ENCODE data around the gene CDC42BPG.

Gene CDC42BPG

DNA sequence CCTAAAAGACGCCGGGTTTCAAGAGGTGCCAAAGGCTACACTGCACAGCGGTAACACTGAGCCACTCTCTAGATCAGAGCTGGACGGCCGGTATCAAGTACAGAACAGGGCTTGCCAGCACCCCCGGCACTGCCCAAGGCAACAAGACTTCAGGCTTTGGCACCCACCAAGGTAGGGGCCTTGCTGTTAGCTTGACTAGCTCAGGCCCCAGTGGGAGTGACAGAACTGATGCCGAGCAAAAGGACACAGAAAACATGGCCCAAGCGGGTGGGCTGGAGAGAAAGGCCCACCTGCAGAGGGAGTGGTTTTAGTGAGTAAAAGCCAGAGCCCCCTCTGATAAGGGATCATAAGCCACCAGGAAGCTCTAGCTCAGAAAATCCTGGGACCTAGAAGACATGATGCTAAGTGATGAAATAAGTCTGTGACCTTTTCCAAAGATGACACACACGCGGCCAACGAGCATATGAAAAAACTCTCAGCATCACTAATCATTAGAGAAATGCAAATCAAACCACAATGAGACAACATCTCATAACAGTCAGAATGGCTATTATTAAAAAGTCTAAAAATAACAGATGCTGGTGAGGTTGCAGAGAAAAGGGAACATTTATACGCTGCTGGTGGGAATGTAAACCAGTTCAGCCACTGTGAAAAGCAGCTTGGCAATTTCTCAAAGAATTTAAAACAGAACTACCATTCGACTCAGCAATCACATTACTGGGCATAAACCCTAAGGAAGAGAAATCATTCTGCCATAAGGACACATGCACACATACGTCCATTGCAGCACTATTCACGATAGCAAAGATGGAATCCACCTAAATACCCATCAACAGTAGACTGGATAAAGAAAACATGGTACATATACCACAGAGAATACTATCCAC lies 21.1 kb upstream of the CDC42BPG start:
- Histone ChIP-seq H3K9me3 (ENCODE audit: low read length) (no peaks in the 10 kb centered on the region), H2AFZ (ENCODE audit: low read depth, low read length) (no peak overlapping the region), H3K4me3 (ENCODE audit: low read length) (no peak overlapping the region), H3K36me3 (ENCODE audit: insufficient read depth, low read length) (no peaks in the 10 kb centered on the region), H3K27me3 (ENCODE audit: insufficient read depth, low read length) (no peaks in the 10 kb centered on the region), H3K4me1 (ENCODE audit: insufficient read depth, low read length) (peaks cover 51% of the 10 kb centered on the region)

- Histone ChIP-seq H3K27me3 (ENCODE audit: insufficient read depth, low read length) (no peaks in the 10 kb centered on the region), H3K9me3 (ENCODE audit: low read length) (no peaks in the 10 kb centered on the region), H3K36me3 (ENCODE audit: insufficient read depth, low read length) (peaks cover 5% of the 10 kb centered on the region), H2AFZ (ENCODE audit: low read depth, low read length) (no peak overlapping the region), H3K4me3 (ENCODE audit: low read length) (no peak overlapping the region), H3K4me1 (ENCODE audit: insufficient read depth, low read length) (peaks cover 42% of the 10 kb centered on the region)
These were observed 20.2 kb upstream of the CDC42BPG start for GRCh38 chr11:64864473-64865285.

DNA sequence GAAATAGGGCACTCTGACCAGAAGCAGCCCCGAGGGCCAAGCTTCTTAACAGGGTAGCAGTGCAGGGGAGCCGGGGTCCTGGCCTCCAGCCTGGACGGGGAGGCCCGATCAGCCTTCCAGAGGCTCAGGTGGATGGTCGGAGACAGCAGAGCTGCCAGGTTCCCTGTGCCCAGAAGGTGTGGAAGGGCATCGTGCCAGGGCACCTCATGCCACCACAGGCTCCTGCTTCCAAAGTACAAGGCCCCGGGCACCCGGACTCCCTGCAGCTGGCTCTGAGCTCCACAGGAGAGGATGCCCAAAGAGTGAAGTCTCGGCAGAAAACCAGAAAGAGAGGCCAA lies 19.7 kb upstream of the CDC42BPG start:
- no peak overlapping the region for H2AFZ ChIP-seq (ENCODE audit: low read depth, low read length)
- H3K4me3 ChIP-seq (ENCODE audit: low read length) = no peak overlapping the region
- H3K36me3 ChIP-seq (ENCODE audit: insufficient read depth, low read length) = peaks cover 9% of the 10 kb centered on the region
- H3K4me1 ChIP-seq (ENCODE audit: insufficient read depth, low read length) = peaks cover 37% of the 10 kb centered on the region
- no peaks in the 10 kb centered on the region for H3K27me3 ChIP-seq (ENCODE audit: insufficient read depth, low read length)
- no peaks in the 10 kb centered on the region for H3K9me3 ChIP-seq (ENCODE audit: low read length)

- Histone ChIP-seq H3K9me3 (ENCODE audit: low read length) (no peaks in the 10 kb centered on the region), H2AFZ (ENCODE audit: low read depth, low read length) (no peak overlapping the region), H3K36me3 (ENCODE audit: insufficient read depth, low read length) (peaks cover 12% of the 10 kb centered on the region), H3K4me1 (ENCODE audit: insufficient read depth, low read length) (peaks cover 34% of the 10 kb centered on the region), H3K4me3 (ENCODE audit: low read length) (no peak overlapping the region), H3K27me3 (ENCODE audit: insufficient read depth, low read length) (no peaks in the 10 kb centered on the region)
These were observed 19.1 kb upstream of the CDC42BPG start for GRCh38 chr11:64863391-64864060.

GRCh38 chr11:64862987-64863390 lies 18.5 kb upstream of the CDC42BPG start:
- H3K27me3 ChIP-seq (ENCODE audit: insufficient read depth, low read length) = no peaks in the 10 kb centered on the region
- peaks cover 34% of the 10 kb centered on the region for H3K4me1 ChIP-seq (ENCODE audit: insufficient read depth, low read length)
- peaks cover 15% of the 10 kb centered on the region for H3K36me3 ChIP-seq (ENCODE audit: insufficient read depth, low read length)
- H3K9me3 ChIP-seq (ENCODE audit: low read length) = no peaks in the 10 kb centered on the region
- H2AFZ ChIP-seq (ENCODE audit: low read depth, low read length) = no peak overlapping the region
- H3K4me3 ChIP-seq (ENCODE audit: low read length) = no peak overlapping the region

DNA sequence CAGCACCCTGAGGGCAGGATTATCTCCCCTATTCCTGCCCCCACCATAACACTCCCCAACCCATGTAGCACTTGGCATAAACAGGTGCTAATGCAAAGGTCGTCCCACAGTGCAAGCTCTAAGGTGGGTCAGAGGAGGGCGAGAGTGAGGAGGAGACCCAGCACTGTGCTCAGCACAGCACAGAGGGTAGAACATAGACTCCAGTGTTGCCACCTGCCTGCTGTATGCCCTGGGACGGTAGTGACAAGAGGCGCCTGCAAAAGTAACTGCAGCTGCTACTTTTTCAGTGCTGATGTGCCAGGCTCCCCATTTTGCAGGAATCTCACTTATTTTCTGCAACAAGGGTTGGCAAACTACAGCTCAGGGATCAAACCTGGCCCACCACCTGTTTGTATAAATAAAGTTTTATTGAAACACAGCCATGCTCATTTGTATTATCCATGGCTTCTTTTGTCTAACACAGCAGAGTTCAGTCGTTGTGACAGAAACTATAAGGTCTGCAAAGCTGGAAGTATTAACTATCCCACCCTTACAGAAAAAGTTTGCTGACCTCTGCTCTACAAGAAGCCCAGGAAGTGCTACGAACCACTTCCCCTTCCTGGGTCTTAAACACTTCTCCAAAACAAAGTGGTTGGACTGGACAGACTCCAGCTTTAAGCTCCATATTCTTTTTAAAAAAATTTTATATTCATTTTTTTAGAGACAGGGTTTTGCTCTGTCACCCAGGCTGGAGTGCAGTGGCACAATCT lies 16.9 kb upstream of the CDC42BPG start:
- Histone ChIP-seq H3K27me3 (ENCODE audit: insufficient read depth, low read length) (no peaks in the 10 kb centered on the region), H3K4me1 (ENCODE audit: insufficient read depth, low read length) (peaks cover 34% of the 10 kb centered on the region), H2AFZ (ENCODE audit: low read depth, low read length) (no peak overlapping the region), H3K4me3 (ENCODE audit: low read length) (no peak overlapping the region), H3K9me3 (ENCODE audit: low read length) (no peaks in the 10 kb centered on the region), H3K36me3 (ENCODE audit: insufficient read depth, low read length) (peaks cover 26% of the 10 kb centered on the region)

GRCh38 chr11:64859542-64860414 lies 15.3 kb upstream of the CDC42BPG start:
- Histone ChIP-seq H3K27me3 (ENCODE audit: insufficient read depth, low read length) (no peaks in the 10 kb centered on the region), H2AFZ (ENCODE audit: low read depth, low read length) (no peak overlapping the region), H3K36me3 (ENCODE audit: insufficient read depth, low read length) (peaks cover 38% of the 10 kb centered on the region), H3K4me3 (ENCODE audit: low read length) (no peak overlapping the region), H3K9me3 (ENCODE audit: low read length) (no peaks in the 10 kb centered on the region), H3K4me1 (ENCODE audit: insufficient read depth, low read length) (peaks cover 27% of the 10 kb centered on the region)

DNA sequence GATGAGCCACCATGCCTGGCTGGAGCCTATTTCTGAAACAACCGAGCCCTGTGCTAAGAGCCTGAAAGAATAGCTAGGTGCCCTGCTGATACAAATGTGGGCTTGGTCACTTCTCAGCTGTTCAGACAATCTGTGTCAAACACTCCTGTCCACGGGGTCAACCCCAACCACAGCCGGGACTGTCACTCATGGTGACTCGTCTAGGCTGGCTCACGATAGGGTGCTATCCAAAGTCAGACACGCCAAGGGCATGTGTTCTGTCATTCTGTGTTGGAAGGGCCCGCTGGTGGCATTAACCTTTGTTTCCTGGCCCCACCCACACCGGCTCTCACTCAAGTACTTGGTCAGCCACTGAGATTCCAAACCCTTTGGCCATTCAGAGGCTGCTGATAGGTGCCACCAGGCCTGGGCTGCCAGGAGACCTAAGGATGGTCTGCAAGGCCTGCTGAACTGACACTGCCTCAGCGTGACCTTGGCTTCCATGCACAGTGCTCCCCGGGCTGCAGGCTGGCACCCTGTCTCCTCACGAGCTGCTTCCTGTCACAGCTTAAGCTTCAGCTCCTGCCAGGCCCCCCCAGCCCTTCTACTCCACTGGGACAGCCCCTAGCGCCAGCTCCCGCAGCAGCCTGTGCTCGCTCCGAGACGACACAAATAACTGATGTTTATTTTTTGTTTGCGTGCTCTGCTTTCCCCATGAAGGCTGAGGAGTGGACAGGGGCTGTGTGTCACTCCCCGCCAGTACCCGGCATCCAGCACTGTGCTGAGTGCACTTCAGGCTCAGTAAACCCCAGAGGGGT lies 14.2 kb upstream of the CDC42BPG start:
- Histone ChIP-seq H3K9me3 (ENCODE audit: low read length) (no peaks in the 10 kb centered on the region), H3K4me1 (ENCODE audit: insufficient read depth, low read length) (peaks cover 16% of the 10 kb centered on the region), H2AFZ (ENCODE audit: low read depth, low read length) (no peak overlapping the region), H3K36me3 (ENCODE audit: insufficient read depth, low read length) (peaks cover 43% of the 10 kb centered on the region), H3K27me3 (ENCODE audit: insufficient read depth, low read length) (no peaks in the 10 kb centered on the region), H3K4me3 (ENCODE audit: low read length) (no peak overlapping the region)

DNA sequence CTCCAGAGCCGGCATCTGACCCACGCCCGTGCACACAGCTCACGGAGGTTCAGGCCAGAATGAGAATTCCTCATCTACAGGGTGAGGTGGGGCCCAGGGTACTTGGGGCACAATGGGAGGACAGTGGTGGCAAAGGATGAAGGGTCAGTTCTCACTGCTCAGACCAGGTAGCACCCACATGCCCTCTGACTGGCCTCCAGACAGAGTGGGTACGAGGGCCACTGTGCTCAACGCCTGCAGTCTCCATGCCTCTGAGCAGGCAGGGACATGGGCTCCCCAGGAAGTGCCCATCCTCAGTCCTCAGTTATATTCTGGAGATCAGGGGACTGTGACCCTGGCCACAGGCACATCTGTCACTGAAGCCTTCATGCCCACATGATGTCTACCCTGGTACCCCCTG lies 13.0 kb upstream of the CDC42BPG start:
- H3K36me3 ChIP-seq (ENCODE audit: insufficient read depth, low read length) = peaks cover 43% of the 10 kb centered on the region

DNA sequence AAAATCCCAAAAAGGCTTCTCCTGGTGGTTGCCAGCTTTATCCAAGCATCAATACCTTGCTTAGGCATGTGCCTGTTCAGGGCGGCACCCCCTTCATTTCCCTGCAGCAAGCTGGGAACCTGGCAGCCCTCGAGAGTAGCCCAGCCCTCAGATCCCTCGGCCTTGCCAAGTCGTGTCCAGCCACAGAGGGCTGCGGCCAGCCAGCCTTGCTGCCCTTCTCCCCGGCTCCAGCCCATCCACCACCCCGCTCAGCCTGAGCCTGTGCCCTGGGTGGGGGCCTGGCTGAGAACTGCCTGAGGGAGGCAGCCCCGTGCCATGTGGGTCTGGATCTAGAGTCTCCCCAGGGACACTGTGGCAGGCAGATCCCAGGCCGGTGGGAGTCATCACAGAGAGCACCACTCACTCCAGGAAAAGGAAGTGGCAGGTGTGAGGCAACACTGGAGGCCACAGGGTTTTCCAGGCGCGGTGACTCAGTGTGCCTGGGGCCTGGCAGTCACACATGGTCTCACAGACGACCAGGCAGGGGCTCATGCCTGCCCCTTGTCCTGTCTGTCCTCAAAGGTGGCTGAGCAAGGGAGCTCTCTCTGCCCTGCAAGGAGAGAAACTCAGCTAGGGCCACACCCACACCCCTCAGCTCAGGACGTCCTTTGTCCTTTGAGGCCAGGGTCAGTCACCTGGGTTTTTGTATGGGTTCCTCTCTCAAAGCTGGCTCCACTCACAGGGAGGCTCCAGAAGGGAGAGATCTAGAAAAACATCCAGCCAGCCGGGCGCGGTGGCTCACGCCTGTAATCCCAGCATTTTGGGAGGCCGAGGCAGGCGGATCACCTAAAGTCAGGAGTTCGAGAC lies 12.2 kb upstream of the CDC42BPG start:
- no peak overlapping the region for H2AFZ ChIP-seq (ENCODE audit: low read depth, low read length)
- H3K27me3 ChIP-seq (ENCODE audit: insufficient read depth, low read length) = no peaks in the 10 kb centered on the region
- peaks cover 43% of the 10 kb centered on the region for H3K36me3 ChIP-seq (ENCODE audit: insufficient read depth, low read length)
- H3K9me3 ChIP-seq (ENCODE audit: low read length) = no peaks in the 10 kb centered on the region
- H3K4me1 ChIP-seq (ENCODE audit: insufficient read depth, low read length) = peaks cover 1% of the 10 kb centered on the region
- H3K4me3 ChIP-seq (ENCODE audit: low read length) = no peak overlapping the region

More for the DNA sequence above, 13.0 kb upstream of the CDC42BPG start:
- H3K4me1 ChIP-seq (ENCODE audit: insufficient read depth, low read length) = peaks cover 4% of the 10 kb centered on the region
- H3K9me3 ChIP-seq (ENCODE audit: low read length) = no peaks in the 10 kb centered on the region
- no peak overlapping the region for H2AFZ ChIP-seq (ENCODE audit: low read depth, low read length)
- no peaks in the 10 kb centered on the region for H3K27me3 ChIP-seq (ENCODE audit: insufficient read depth, low read length)
- H3K4me3 ChIP-seq (ENCODE audit: low read length) = no peak overlapping the region
